Stimulated activated CD8-positive, alpha-beta memory T cell treated with anti-CD3 and anti-CD28 coated beads, Interleukin-12 subunit alpha, Interleukin-12 subunit beta, amount 100 ng/mL, for 1 hour (primary cell): Measurements from ENCODE around the gene GORASP1.
A peak's percentile ranks its signal among the peaks of the same experiment; 100 is the strongest.
"Not testable (repeated sequence)": the region's sequence is repeated elsewhere in the genome, so short reads cannot be mapped to it uniquely, and the experiment has no call there.

Experiments
- DNase-seq: peaks from one replicate; pipeline ENCODE4 v3.0.0-alpha.2; 2020; ENCODE audit warnings: low read depth

The GORASP1 gene

DNA sequence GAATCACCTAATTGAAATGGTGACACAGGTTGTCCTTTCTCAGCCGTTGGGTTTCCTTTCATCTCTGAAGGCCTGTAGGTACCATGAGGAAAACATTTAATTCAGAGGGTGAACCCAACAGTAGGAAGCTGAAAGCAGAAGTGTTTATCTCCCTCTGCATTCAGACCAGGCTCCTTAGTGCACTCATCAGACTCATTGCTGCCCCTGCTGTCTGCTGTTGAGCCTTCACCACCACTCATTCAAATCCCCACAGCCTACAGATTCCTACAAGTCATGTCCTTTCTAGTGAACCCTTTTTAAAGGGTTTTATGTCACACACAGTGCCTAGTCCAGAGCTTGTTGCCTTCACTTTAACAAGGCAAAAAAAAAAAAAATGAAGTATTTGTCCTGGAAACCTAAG is 42.2 kb downstream of the GORASP1 start:
- no peak for DNase-seq

- DNase-seq = no peak
Observed at GRCh38 chr3:39064646-39065045, 42.8 kb downstream of the GORASP1 start.

GRCh38 chr3:39063143-39063542 is 44.3 kb downstream of the GORASP1 start:
- no peak for DNase-seq

DNA sequence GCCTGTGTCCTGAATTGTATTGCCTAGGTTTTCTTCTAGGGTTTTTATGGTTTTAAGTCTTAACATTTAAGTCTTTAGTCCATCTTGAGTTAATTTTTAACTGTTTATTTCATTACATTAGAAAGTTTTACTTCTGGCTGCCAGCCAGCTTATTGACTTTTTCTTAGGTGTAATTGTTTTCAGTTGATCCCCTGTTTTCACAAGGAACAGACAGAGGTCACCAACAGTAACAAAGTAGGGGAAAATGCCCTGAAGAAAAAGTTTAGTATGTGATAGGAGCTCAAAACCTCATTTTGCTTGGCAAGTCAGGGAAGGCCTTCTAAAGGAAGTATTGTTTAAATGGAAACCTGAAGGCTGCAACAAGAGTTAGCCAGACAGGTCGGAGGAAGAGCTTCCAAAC is 45.2 kb downstream of the GORASP1 start:
- no peak for DNase-seq

DNA sequence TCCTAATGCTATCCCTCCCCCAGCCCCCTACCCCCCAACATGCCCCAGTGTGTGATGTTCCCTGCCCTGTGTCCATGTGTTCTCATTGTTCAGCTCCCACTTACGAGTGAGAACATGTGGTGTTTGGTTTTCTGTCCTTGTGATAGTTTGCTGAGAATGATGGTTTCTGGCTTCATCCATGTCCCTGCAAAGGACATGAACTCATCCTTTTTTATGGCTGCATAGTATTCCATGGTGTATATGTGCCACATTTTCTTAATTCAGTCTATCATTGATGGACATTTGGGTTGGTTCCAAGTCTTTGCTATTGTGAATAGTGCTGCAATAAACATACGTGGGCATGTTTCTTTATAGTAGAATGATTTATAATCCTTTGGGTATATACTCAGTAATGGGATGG is 46.2 kb downstream of the GORASP1 start:
- DNase-seq = not testable (repeated sequence)

- no peak for DNase-seq
Observed at GRCh38 chr3:39056151-39056550, 51.3 kb downstream of the GORASP1 start.

DNA sequence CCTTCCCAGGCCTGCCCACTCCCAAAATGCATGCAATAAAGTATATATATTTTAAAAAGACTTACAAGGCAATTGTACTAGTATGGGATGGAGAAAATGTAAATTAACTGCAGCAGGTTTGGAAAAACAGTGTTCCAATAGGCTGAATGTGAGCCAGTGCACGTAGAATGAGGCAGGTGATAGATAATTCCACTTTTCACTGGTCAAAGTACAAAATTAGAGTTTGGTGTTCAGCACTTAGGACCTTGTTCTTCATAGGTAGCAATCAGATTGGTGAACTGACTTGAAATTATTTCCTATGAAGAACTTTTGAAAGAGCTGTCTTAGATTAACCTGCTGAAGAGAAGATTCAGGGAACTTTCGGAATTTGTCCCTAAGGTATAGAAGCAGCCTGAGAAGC is 53.7 kb downstream of the GORASP1 start:
- no peak for DNase-seq

DNA sequence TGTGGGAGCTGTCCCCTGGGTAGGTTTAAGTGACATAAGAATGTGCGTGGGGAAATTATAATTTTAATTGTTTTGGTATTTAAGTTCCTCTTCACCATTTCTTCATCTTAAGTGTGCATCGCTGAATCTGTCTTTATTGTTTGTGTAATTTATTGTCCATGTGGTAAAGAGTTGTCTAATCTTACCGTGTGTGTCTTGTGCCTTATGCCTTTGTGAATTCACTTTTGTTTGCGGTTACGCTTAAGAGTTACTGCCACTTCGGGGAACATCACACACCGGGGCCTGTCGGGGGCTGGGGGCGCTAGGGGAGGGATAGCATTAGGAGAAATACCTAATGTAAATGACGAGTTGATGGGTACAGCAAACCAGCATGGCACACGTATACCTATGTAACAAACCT is 54.8 kb downstream of the GORASP1 start:
- no peak for DNase-seq

GRCh38 chr3:39051649-39052561 is 55.5 kb downstream of the GORASP1 start, which contains the start of the genes SCN11A and WDR48:
SCN11A (minus strand) TSS chr3:39051944; CDS start chr3:38950362, 101,582 bp downstream.
WDR48 (plus strand) TSS chr3:39052016; CDS start chr3:39052026, 10 bp downstream.
- DNase-seq = peak; percentile 87

DNA sequence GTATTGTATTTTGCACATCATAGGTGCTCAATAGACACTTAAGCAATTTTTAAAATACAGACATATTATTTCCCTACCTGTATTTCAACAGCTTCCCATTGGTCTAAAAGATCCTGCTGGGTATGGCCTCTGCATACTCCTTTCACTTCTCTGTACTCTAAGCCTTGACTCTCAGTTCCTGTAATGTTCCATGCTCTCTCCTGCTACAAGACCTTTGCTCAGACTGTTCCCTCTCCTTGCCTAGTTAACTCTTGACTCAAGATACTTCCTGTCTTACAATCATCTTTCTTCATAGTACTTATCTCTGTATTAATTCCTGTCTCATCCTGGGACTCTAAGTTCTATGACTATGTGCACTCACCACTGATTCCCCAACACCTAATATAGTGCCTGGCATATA is 57.4 kb downstream of the GORASP1 start:
- DNase-seq = no peak
